RWPE2 (cell line): ENCODE data around the gene CYP51A1.
A peak's percentile ranks its signal among the peaks of the same experiment; 100 is the strongest.

Experiments used
- ATAC-seq: fragments of 200-7000 bp; cut with Tn5 transposase; 3 replicates; pipeline ENCODE4 v1.9.1; 2021; ENCODE audit warnings: low read depth
- DNase-seq: peaks from one replicate; pipeline ENCODE4 v3.0.0-alpha.2; 2020; ENCODE audit warnings: low spot score
- H3K27ac ChIP-seq: fragments of 450-650 bp; 2 replicates; pipeline ENCODE4 v1.5.1; 2017; ENCODE audit warnings: mild to moderate bottlenecking; ENCODE audit not compliant: poor library complexity, severe bottlenecking
- H3K27me3 ChIP-seq: fragments of 250-450 bp; sonication (Bioruptor Pico); 2 replicates; pipeline ENCODE4 v1.5.1; 2021; ENCODE audit warnings: mild to moderate bottlenecking, moderate library complexity; ENCODE audit not compliant: insufficient read depth, poor library complexity, severe bottlenecking
- H3K36me3 ChIP-seq: fragments of 250-450 bp; sonication (Bioruptor Pico); 2 replicates; pipeline ENCODE4 v1.5.1; 2020; ENCODE audit warnings: low read depth, mild to moderate bottlenecking, moderate library complexity
- H3K4me1 ChIP-seq: fragments of 250-450 bp; sonication (Bioruptor Pico); 2 replicates; pipeline ENCODE4 v1.5.1; 2021; ENCODE audit warnings: mild to moderate bottlenecking, moderate library complexity; ENCODE audit not compliant: insufficient read depth, poor library complexity, severe bottlenecking
- H3K4me3 ChIP-seq: fragments of 250-450 bp; sonication (Bioruptor Pico); 2 replicates; pipeline ENCODE4 v1.5.1; 2021; ENCODE audit warnings: mild to moderate bottlenecking, moderate library complexity; ENCODE audit not compliant: severe bottlenecking
- H3K9me3 ChIP-seq: fragments of 250-450 bp; sonication (Bioruptor Pico); 2 replicates; pipeline ENCODE4 v1.5.1; 2021; ENCODE audit warnings: mild to moderate bottlenecking, moderate library complexity; ENCODE audit not compliant: severe bottlenecking
- TF ChIP-seq, protein P1 (sequence below): fragments of 450-650 bp; IDR thresholded peaks from one replicate; pipeline ENCODE4 v1.5.1; 2017; ENCODE audit warnings: mild to moderate bottlenecking, moderate library complexity; ENCODE audit not compliant: poor library complexity, severe bottlenecking

The CYP51A1 gene

DNA sequence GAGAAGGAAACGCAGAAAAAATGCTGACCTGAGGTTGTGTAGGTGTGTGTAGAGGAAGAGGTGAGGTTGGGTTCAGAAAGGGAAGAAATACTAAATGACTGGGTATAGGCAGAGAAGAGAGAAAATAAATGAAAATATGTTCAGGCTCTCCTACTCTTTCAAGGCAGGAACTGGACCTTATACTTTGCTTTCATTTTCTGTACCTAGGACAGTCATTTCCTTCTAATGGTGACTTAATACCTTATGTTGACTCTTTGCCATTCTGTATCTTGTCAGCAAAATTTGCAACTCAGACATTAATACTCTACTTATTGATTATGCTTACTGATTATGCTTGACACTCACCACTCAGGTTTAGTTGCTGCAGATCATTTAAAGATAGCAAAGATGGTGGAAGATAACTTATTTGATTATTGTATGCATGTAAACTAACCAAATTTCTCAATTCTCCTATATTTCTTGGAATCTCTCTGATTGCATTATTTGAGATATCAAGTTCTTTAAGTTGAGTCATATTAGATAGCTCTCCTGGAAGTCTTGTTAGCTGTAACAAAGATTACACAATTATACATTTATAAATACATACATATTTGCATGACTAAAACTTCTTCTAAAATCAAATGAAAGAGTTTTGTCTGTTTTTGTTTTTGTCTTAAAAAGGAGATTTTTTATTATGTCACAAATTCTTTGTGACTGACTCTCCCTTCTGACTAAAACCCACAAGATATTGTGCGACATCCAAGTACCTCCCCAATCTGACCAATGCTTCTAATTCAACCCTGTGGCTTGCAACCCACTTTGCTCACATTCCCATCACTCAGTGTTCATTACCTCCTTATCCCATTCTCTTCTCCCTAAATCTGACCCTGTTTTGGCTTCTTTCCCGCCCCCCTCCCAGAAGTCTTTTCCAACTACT lies 24.6 kb upstream of the CYP51A1 start:
- no peaks in the 10 kb centered on the region for H3K9me3 ChIP-seq
- no peak overlapping the region for H3K4me3 ChIP-seq
- H3K36me3 ChIP-seq, result no peaks in the 10 kb centered on the region
- ATAC-seq (peak; percentile 78), DNase-seq (no peak)
- H3K27ac ChIP-seq, result no peak overlapping the region
- H3K27me3 ChIP-seq, result peaks cover 3% of the 10 kb centered on the region
- peaks cover 8% of the 10 kb centered on the region for H3K4me1 ChIP-seq
- TF ChIP-seq, protein P1, sequence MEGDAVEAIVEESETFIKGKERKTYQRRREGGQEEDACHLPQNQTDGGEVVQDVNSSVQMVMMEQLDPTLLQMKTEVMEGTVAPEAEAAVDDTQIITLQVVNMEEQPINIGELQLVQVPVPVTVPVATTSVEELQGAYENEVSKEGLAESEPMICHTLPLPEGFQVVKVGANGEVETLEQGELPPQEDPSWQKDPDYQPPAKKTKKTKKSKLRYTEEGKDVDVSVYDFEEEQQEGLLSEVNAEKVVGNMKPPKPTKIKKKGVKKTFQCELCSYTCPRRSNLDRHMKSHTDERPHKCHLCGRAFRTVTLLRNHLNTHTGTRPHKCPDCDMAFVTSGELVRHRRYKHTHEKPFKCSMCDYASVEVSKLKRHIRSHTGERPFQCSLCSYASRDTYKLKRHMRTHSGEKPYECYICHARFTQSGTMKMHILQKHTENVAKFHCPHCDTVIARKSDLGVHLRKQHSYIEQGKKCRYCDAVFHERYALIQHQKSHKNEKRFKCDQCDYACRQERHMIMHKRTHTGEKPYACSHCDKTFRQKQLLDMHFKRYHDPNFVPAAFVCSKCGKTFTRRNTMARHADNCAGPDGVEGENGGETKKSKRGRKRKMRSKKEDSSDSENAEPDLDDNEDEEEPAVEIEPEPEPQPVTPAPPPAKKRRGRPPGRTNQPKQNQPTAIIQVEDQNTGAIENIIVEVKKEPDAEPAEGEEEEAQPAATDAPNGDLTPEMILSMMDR, result no peak

DNA sequence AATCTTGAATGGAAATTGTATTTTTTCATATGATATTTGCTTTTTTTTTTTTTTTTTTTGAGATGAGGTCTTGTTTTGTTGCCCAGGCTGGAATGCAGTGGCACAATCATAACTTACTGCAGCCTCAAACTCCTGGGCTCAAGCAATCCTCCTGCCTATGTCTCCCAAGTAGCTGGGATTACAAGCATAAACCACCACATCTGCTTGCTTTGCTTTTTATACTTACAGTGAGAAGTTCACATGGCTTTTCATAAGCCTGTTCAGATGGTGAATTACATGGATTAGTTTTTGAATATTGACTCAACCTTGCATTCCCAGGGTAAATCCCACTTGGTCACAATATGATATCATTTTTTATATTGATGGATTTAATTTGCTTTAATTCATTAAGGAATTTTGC lies 22.7 kb upstream of the CYP51A1 start:
- Histone ChIP-seq H3K36me3 (no peaks in the 10 kb centered on the region), H3K27me3 (no peaks in the 10 kb centered on the region), H3K27ac (no peak overlapping the region), H3K4me1 (peaks cover 6% of the 10 kb centered on the region), H3K4me3 (no peak overlapping the region), H3K9me3 (no peaks in the 10 kb centered on the region)
- TF ChIP-seq, protein P1, result no peak
- no peak for DNase-seq
- no peak for ATAC-seq

DNA sequence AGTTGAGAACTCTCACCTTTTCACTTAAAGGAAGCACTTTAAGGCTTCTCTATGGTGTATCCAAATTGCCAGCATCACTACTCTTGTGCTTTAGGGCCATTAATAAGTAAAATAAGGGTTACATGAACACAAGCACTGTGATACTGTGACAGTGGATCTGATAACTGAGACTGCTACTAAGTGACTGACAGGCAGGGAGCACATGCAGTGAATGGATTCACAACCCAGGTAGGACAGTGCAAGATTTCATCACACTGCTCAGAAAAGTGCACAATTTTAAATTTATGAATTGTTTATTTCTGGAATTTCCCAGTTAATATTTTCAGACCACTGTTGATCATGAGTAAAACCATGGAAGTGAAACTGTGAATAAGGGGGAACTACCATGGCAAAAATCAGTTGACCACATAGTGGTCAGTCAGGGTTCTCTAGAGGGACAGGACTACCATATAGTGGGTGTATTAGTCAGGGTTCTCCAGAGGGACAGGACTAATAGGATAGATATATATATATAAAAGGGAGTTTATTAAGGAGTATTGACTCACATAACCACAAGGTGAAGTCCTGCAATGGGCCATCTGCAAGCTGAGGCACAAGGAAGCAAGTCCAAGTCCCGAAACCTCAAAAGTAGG lies 20.9 kb upstream of the CYP51A1 start:
- no peaks in the 10 kb centered on the region for H3K9me3 ChIP-seq
- no peaks in the 10 kb centered on the region for H3K27me3 ChIP-seq
- H3K4me1 ChIP-seq, result peaks cover 6% of the 10 kb centered on the region
- ATAC-seq, result no peak
- DNase-seq, result no peak
- TF ChIP-seq, protein P1, result no peak
- no peak overlapping the region for H3K27ac ChIP-seq
- H3K4me3 ChIP-seq, result no peak overlapping the region
- H3K36me3 ChIP-seq, result no peaks in the 10 kb centered on the region

DNA sequence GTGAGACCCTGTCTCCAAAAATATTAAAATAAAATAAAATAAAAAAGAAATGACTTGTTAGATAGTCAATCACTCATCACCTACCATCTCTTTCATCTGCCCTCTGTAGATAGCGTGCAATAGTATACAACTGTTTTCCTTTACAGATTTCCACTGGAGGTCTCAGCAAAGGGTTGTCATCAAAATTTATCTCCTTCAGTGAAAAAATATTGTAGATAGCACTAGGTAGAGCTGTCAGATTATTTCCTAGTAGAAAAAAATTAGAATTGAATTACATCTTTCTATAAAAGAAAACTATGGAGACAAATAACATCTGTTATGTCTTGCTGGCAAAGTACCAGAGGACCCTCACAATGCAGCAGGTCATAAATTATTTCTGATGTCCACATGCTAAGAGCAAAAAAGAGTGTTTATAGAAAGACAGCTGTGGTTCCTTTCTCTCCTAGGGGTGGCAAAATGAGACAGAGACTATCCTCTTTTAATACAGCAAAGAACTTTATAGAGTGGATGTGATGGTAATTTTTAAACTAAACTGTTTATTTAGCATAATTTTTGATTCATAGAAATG lies 16.3 kb upstream of the CYP51A1 start:
- Histone ChIP-seq H3K4me3 (no peak overlapping the region), H3K4me1 (no peaks in the 10 kb centered on the region), H3K9me3 (no peaks in the 10 kb centered on the region), H3K27me3 (no peaks in the 10 kb centered on the region), H3K27ac (no peak overlapping the region), H3K36me3 (no peaks in the 10 kb centered on the region)
- no peak for DNase-seq
- no peak for ATAC-seq
- TF ChIP-seq, protein P1, result no peak
